HG03439 (cell line): Measurements from ENCODE around the gene TBL1X.

Source experiments
- ATAC-seq: cut with Tn5 transposase; IDR thresholded peaks from one replicate; pipeline ENCODE4 v1.9.1; 2021; ENCODE audit warnings: mild to moderate bottlenecking, moderate library complexity; ENCODE audit not compliant: unreplicated experiment

TBL1X gene

GRCh38 chrX:9494771-9495170 lies 29.9 kb downstream of the TBL1X start:
- no peak for ATAC-seq

- no peak for ATAC-seq
Measured at GRCh38 chrX:9495496-9495895, 30.6 kb downstream of the TBL1X start.

GRCh38 chrX:9498236-9498635 lies 33.4 kb downstream of the TBL1X start:
- no peak for ATAC-seq

- ATAC-seq: no peak
Measured at GRCh38 chrX:9500584-9500983, 35.7 kb downstream of the TBL1X start.

DNA sequence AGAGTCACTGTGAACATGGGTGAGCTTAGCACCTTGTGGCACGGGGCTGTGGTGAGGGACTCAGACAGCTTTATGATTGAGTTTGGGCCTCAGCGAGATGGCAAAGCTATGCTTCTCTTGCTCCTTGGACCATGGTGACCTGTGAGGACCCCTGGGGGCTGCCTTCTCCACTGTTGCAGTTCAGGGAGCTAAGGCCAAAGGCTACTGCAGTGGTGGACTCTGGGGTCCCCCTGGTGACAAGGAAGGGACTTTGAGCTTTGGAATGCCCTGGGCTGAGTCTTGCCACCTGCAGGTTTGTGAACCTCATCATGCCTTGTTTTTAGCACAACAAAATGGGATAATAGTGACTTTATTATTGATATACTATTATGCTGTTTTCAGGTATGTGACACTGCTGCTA lies 36.5 kb downstream of the TBL1X start:
- ATAC-seq: no peak

DNA sequence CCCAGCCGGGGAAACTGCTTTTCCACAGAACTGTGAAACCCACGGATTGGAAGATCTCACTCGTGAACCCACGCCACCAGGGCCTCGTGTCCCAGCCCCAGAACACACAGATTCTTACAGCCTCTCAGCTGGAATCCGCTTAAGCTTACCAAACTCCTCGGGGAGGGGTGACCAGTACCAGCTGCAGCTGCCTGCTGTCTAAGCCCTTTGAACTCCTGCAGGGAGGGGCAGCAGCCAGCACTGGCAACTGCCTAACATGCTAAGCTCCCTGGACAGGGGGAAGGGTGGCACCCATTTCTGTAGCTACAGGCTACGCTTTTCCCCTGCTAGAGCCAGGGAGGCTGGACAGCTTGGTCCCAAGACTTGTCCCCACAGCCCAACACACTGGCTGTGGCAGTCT lies 38.4 kb downstream of the TBL1X start:
- ATAC-seq: no peak

DNA sequence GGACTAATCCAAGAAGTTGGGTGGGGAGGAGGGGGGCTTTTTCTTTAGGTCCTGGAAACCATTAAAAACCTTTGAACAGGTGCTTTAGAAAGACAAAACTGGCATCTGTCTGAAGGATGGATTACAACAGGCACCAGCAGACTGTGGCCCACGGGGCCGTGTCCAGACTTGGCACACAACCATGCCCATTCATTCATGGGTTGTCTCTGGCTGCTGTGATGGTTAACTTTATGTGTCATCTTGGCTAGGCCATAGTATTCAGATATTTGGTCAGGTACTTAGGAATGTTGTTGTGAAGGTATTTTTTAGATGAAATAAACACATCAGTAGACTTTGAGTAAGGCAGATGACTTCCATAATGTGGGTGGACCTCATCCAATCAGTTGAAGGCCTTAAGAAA lies 45.5 kb downstream of the TBL1X start:
- ATAC-seq: no peak

DNA sequence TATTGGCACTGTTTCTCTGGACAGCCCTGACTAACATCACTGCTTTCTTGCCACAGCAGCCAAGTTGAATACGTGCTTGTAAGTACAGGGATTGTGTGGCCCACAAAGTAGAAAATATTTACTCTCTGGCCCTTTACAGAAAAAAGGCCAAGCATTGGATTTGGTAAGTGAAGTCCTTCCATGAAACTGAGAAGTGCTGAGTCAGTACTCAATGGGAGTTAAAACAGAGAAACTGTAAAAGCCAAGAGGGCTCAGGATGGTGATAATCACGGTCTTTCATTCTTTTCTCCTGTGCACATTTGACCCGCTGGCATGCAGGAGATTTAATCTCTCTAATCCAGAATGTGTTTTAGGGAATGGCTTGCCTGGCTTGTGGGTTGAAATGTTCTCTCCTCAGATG lies 46.1 kb downstream of the TBL1X start:
- no peak for ATAC-seq

DNA sequence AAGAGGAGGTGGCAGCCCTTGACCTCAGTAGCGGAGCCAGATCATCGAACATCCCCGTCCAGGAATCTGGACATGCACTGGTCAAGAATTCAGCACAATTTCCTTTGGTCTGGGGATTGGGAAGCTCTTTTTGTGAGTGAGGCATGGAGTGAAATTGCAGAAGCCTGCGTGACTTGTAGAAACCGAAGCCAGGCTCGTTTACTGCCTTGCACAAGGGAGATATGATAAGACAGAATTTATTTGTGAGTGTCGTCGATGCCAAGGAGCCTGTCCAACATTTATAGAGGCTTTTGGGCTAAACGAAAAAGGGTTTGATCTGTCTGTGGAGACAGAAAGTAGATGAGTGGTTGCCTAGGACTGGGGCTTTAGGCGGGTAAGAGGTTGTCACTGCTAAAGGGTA lies 50.6 kb downstream of the TBL1X start:
- ATAC-seq: no peak

DNA sequence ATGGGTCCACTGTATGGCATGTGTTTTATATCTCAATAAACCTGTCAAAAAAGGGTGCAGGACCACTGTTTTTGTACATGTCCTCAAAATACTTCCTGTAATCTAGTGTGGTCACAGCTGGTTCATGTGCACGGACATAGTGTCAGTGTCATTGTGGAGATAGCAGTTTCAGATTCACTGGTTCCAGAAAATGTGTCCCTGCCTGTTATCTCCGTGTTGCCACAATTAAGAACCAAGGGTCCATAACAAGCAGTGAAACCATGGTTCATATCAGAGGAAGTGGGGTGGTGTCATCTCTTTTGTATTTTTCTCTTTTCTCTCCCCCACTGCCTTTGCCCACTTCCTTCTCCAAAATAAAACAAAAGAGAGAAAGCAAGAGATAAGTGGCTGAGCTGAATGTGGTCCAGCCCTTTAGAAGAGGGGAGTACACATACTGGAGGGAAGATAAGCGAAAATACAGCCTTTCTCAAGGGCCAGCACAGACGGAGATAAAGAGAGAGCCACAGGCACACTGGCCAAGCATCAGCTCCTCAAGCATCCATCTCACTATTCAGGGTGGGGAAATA lies 51.2 kb downstream of the TBL1X start:
- ATAC-seq: no peak

- no peak for ATAC-seq
Measured at GRCh38 chrX:9516635-9517034, 51.8 kb downstream of the TBL1X start.

- ATAC-seq: no peak
Measured at GRCh38 chrX:9518051-9518450, 53.2 kb downstream of the TBL1X start.

DNA sequence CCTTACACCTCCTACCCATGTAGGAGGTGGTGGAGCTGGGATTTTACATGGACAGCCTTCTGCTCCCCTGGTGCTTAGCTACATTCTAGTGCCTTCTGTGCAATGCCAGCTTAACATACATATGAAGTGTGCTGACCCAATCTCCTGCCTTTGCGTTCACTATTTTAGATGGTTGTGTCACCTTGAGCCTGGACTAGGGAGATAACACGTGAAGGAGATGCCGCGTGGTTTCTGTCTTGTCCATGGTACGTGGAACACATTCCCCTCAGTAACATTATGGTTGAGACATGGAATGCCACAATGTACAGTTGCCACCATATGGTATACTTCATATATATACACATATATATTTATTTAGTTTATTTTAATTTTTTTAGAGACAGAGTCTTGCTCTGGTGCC lies 54.0 kb downstream of the TBL1X start:
- ATAC-seq: no peak

- no peak for ATAC-seq
Measured at GRCh38 chrX:9519546-9520216, 54.8 kb downstream of the TBL1X start.

DNA sequence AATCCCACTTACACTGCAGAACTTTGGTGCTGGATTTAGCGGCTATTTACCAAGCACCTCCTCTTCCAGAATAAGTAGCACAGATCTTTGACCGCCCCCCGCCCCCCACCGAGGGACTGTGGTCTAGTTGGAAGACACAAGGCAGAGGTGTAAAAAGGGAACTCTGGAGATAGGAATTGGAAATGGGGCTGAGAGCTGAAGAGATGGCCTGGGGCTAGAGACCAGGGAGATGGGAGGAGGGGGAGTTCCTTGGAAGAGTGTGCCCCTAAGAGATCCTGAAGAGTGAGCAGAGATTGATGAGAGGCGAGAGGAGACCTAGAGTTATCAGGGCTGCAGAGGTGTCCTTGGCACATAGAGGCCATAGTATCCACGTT lies 55.3 kb downstream of the TBL1X start:
- ATAC-seq: no peak

DNA sequence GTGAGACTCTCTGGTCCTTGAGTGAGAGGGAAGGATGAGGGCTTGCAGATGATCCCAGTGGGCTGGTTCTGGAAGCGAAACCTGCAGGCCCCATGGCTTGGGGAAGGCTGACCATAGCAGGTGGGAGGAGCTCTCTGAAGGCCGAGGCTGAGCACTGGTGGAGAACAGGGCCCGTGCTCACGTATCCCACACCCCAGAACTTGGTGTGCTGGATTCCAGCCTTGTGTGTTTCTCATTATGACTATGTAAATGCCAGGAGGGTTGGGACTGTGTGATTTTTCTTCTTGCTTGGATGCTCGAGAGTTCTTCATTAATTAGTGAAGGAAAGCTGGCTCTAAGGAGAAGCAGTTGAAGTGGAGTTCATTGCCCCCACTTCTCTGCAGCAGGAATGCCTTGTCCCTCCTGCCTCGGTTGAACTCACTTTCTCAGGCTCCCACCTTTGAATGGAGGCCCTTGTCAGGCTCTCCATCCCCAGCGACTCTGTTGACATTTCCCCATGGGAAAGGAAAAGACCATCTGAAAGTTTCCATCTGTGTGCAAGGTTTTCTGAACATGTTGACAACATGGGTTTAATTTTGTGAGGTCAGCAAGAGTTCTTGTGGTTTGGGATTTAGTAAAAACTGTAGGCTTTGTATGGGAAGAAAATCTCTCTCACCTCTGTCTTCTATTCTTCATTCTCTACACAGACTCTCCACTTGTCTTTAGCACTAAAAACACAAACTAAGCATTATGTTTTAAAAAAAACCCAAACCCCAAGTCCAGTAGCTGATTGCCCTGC lies 57.7 kb downstream of the TBL1X start:
- ATAC-seq: no peak

GRCh38 chrX:9525511-9526248 lies 60.8 kb downstream of the TBL1X start:
- no peak for ATAC-seq

DNA sequence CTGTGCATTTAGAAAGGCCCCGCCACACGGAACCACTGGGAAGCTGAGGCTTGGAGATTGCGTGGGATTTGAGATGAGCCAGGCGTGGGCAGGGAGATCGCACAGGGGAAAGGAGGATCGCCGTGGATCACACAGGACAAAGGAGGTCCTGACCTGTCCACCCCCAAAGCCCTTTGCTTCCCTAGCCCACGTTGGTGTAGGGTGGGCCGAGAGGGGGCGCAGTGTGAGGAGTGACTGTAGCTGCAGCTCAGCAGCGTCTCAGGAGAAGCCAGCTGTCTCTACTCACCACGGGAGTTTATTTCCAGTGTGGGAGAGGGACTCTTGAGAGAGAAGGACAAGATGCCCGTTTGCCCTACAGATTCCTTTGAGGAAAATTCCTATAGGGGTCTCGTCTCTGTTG lies 62.1 kb downstream of the TBL1X start:
- no peak for ATAC-seq

GRCh38 chrX:9528498-9528897 lies 63.6 kb downstream of the TBL1X start:
- no peak for ATAC-seq

DNA sequence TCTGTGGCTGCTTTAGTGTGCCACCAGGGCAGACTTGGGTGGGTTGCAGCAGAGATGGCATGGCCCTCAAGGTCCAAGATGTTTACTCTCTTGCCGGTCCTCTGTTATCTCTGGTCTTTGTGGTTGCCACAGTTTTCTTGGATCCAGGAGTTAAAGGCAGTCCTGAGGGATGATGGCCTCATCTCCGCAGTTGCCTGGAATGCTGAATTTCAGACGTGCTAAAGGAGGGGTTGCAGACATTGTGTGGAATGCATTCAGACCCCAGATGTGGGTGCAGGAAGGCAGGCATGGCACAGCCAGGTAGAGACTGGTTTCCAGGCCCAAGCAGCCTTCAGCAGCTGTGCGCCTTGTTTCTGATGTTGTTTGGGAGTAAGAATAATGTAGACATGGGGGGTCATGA lies 64.4 kb downstream of the TBL1X start:
- no peak for ATAC-seq

- peak; percentile 83 for ATAC-seq
Measured at GRCh38 chrX:9530848-9531274, 66.0 kb downstream of the TBL1X start.

GRCh38 chrX:9532349-9532748 lies 67.5 kb downstream of the TBL1X start:
- ATAC-seq: no peak
